ENCODE data around the gene GTSF1L. TPM values are rescaled to one million over a fixed set of nuclear protein-coding genes. Genes with fewer than 3 reads are reported as not detected.

Gene GTSF1L
- total RNA-seq, 1 experiment from 2014 or later: not detected

DNA sequence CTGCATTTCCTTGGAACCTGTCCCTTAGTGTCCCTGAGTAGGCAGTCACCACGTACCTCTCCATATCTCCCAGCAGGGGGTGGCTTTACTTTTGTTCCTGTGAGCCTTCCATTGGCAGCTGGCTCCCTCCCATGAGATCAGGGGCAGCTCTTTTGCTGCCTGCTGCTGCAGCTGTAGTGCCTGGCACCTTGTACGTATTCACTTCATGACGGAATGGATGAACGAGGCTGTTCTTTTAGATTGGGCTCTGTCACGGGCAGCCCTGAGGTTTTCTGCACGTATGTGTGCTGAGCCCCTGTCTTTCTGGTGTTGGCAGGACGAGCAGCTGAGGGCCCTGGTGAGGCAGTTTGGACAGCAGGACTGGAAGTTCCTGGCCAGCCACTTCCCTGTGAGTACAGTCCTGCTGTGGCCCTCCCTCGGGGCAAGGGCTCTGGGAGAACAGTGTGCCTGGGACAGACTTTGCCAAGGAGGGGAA lies 45.3 kb downstream of the GTSF1L start:
- H4K5ac ChIP-seq (ENCODE audit: insufficient read length, low read depth, low read length): no peak overlapping the region
- no peak overlapping the region for H3K23ac ChIP-seq (ENCODE audit: insufficient read length, low read depth, low read length)
- no peak overlapping the region for H3K18ac ChIP-seq (ENCODE audit: insufficient read length, low read depth, low read length)
- H3K4me1 ChIP-seq (ENCODE audit: insufficient read depth, low read length): no peaks in the 10 kb centered on the region
- peaks cover 3% of the 10 kb centered on the region; the same call in 1 of the 2 replicates for H3K79me2 ChIP-seq (ENCODE audit: insufficient read depth, low read length)
- no peak overlapping the region for H4K8ac ChIP-seq (replicated peaks; ENCODE audit: insufficient read length, low read depth, low read length)
- no peaks in the 10 kb centered on the region for H4K20me1 ChIP-seq (ENCODE audit: control insufficient read depth, insufficient read depth, insufficient read length)
- H3K4ac ChIP-seq (ENCODE audit: low read depth, low read length): no peak overlapping the region
- no peak overlapping the region for H3K14ac ChIP-seq (ENCODE audit: insufficient read depth, low read length)
- H2AK5ac ChIP-seq (ENCODE audit: insufficient read length, low read length): no peak overlapping the region
- no peaks in the 10 kb centered on the region for H3K9me3 ChIP-seq (ENCODE audit: control insufficient read depth, low read depth, low read length)
- no peak overlapping the region for H4K91ac ChIP-seq (ENCODE audit: insufficient read length, low read depth, low read length)
- WGBS (ENCODE audit: extremely low coverage, insufficient read length, low lambda C conversion rate): no CpG with 5 or more reads among the region's 8 CpGs
- no peak overlapping the region for H3K4me2 ChIP-seq (ENCODE audit: insufficient read depth, insufficient read length, low read length)
- Mint-ChIP-seq H3K36me3 (ENCODE audit: insufficient read depth in 1 of 3, low read depth in 3 of 3) (peaks cover 17 to 63% (median 62%) of the 10 kb centered on the region in 3 experiments), H3K4me1 (peaks cover 8 to 12% of the 10 kb centered on the region in 2 experiments), H3K9me3 (no peaks in the 10 kb centered on the region), H3K4me3 (no peak overlapping the region), H3K27me3 (ENCODE audit: low read depth) (no peaks in the 10 kb centered on the region), H3K27ac (peak overlapping the region in 2 of 3 experiments; percentile 27 to 49; a peak in 1 of 7 replicates)
- H3K23me2 ChIP-seq (ENCODE audit: insufficient read length, low read depth, low read length, poor library complexity, severe bottlenecking): no peaks in the 10 kb centered on the region
- no peak overlapping the region for H3T11ph ChIP-seq (ENCODE audit: low read length)
- no peak overlapping the region for H3K9ac ChIP-seq (ENCODE audit: extremely low read depth, insufficient read length, low read length)
- no peaks in the 10 kb centered on the region for H3K27me3 ChIP-seq (ENCODE audit: insufficient read depth, low read length)
- no peak overlapping the region for H2AFZ ChIP-seq (ENCODE audit: low read length)
- H2BK5ac ChIP-seq (ENCODE audit: insufficient read length, low read length): no peak overlapping the region
- H3K27ac ChIP-seq (ENCODE audit: insufficient read length, low read depth, low read length): no peak overlapping the region
- H3K56ac ChIP-seq (ENCODE audit: insufficient read length, low read depth, low read length): no peak overlapping the region
- no peak overlapping the region for H2BK20ac ChIP-seq (ENCODE audit: low read depth, low read length, poor library complexity, severe bottlenecking)
- no peak overlapping the region for H2BK12ac ChIP-seq (ENCODE audit: insufficient read length, low read depth, low read length)
- H3K79me1 ChIP-seq (ENCODE audit: insufficient read depth, low read depth, low read length, poor library complexity, severe bottlenecking): peaks cover 3% of the 10 kb centered on the region
- TF ChIP-seq, protein P1, sequence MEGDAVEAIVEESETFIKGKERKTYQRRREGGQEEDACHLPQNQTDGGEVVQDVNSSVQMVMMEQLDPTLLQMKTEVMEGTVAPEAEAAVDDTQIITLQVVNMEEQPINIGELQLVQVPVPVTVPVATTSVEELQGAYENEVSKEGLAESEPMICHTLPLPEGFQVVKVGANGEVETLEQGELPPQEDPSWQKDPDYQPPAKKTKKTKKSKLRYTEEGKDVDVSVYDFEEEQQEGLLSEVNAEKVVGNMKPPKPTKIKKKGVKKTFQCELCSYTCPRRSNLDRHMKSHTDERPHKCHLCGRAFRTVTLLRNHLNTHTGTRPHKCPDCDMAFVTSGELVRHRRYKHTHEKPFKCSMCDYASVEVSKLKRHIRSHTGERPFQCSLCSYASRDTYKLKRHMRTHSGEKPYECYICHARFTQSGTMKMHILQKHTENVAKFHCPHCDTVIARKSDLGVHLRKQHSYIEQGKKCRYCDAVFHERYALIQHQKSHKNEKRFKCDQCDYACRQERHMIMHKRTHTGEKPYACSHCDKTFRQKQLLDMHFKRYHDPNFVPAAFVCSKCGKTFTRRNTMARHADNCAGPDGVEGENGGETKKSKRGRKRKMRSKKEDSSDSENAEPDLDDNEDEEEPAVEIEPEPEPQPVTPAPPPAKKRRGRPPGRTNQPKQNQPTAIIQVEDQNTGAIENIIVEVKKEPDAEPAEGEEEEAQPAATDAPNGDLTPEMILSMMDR (conservative IDR thresholded peaks at IDR 0.05): no peak
- H2BK15ac ChIP-seq (ENCODE audit: low read depth, low read length): no peak overlapping the region
- no peak overlapping the region for H2BK120ac ChIP-seq (ENCODE audit: low read depth, low read length, poor library complexity, severe bottlenecking)
- DNase-seq: no peak
